ENCODE measurements around the gene MOV10L1. TPM values are rescaled to one million over a fixed set of nuclear protein-coding genes. Genes with fewer than 3 reads are reported as not detected.

Gene MOV10L1
- total and polyA plus RNA-seq, 2 donors (not counting 3 experiments of a cell fraction or from before 2014, with no cell fraction given), result 27.6 to 37.6 TPM

GRCh38 chr22:50058906-50059880, 30.6 kb upstream of the MOV10L1 start:
- Histone ChIP-seq H3K4me3 (replicated peaks in 1 of 3; ENCODE audit: insufficient read depth in 1 of 3, low read depth in 1 of 3, low read length in 3 of 3) (no peak overlapping the region), H3K4me1 (ENCODE audit: control insufficient read depth, extremely low read depth, insufficient read depth, low read length) (no peaks in the 10 kb centered on the region), H3K27ac (ENCODE audit: insufficient read depth, low read depth, low read length) (no peak overlapping the region), H2AFZ (ENCODE audit: low read depth, low read length) (no peak overlapping the region), H3K36me3 (ENCODE audit: control insufficient read depth in 2 of 2, extremely low read depth in 1 of 2, insufficient read depth in 2 of 2, low read length in 2 of 2) (no peaks in the 10 kb centered on the region), H3K79me2 (ENCODE audit: control insufficient read depth, insufficient read depth, low read length) (no peaks in the 10 kb centered on the region), H4K20me1 (replicated peaks; ENCODE audit: control insufficient read depth, extremely low read depth, insufficient read depth, low read length) (no peaks in the 10 kb centered on the region), H3K4me2 (ENCODE audit: insufficient read depth, low read length) (no peak overlapping the region), H3K9ac (replicated peaks; ENCODE audit: extremely low read depth, insufficient read depth, low read length) (no peak overlapping the region), H3K9me1 (replicated peaks; ENCODE audit: control insufficient read depth, extremely low read depth, insufficient read depth, low read length) (no peaks in the 10 kb centered on the region), H3K9me3 (replicated peaks; ENCODE audit: control insufficient read depth, insufficient read depth, low read length) (no peaks in the 10 kb centered on the region), H3K27me3 (ENCODE audit: control insufficient read depth in 2 of 2, insufficient read depth in 2 of 2, low read length in 2 of 2) (peaks cover 10 to 19% of the 10 kb centered on the region in 2 experiments)
- dilution Hi-C loops (cut with MboI; ENCODE audit: extremely low pct_ligation_motif_present, low sequenced_read_pairs) (no loop called here), intact Hi-C loops (cut with micrococcal nuclease) (no loop called here)
- BruUV-seq (replicated peaks), result no TSS peak
- no peak for FAIRE-seq
- ChIA-PET CTCF (interaction anchor here (0.9 to 2.5 kb wide), 7 partner anchors 9 to 129 kb away, joined by 3 to 9 read pairs (median 4); partner anchors contain the start of gene MLC1), POLR2A (no interaction called here)
- TF ChIP-seq CTCF (IDR thresholded peaks at IDR 0.05; ENCODE audit: extremely low read depth in 1 of 2, insufficient read depth in 1 of 2, low read depth in 1 of 2, low read length in 2 of 2) (peak in 1 of 2 donors; percentile 19), POLR2A (IDR thresholded peaks at IDR 0.05; ENCODE audit: low read depth, low read length) (no peak), EZH2 (IDR thresholded peaks at IDR 0.05; ENCODE audit: borderline replicate concordance, low read depth, low read length, severe bottlenecking) (peak; percentile 85)
- peak; percentile 22 for DNase-seq (ENCODE audit: low read depth, low spot score)

- CTCF ChIA-PET, result interaction anchor here (0.9 to 2.5 kb wide), 6 partner anchors 9 to 129 kb away, joined by 3 to 9 read pairs (median 4); partner anchors contain the start of gene MLC1
- H3K4me1 ChIP-seq (ENCODE audit: control insufficient read depth, extremely low read depth, insufficient read depth, low read length), result no peaks in the 10 kb centered on the region
- POLR2A ChIA-PET, result no interaction called here
- peaks cover 10 to 19% of the 10 kb centered on the region in 2 experiments for H3K27me3 ChIP-seq (ENCODE audit: control insufficient read depth in 2 of 2, insufficient read depth in 2 of 2, low read length in 2 of 2)
- BruUV-seq (replicated peaks), result no TSS peak
- no peak overlapping the region for H3K9ac ChIP-seq (replicated peaks; ENCODE audit: extremely low read depth, insufficient read depth, low read length)
- FAIRE-seq (no peak), DNase-seq (ENCODE audit: low read depth, low spot score) (no peak)
- intact Hi-C loops (cut with micrococcal nuclease) (no loop called here), dilution Hi-C loops (cut with MboI; ENCODE audit: extremely low pct_ligation_motif_present, low sequenced_read_pairs) (no loop called here)
- H3K9me3 ChIP-seq (replicated peaks; ENCODE audit: control insufficient read depth, insufficient read depth, low read length), result no peaks in the 10 kb centered on the region
- H3K4me3 ChIP-seq (replicated peaks in 1 of 3; ENCODE audit: insufficient read depth in 1 of 3, low read depth in 1 of 3, low read length in 3 of 3), result no peak overlapping the region
- H3K79me2 ChIP-seq (ENCODE audit: control insufficient read depth, insufficient read depth, low read length), result no peaks in the 10 kb centered on the region
- no peak overlapping the region for H2AFZ ChIP-seq (ENCODE audit: low read depth, low read length)
- H3K9me1 ChIP-seq (replicated peaks; ENCODE audit: control insufficient read depth, extremely low read depth, insufficient read depth, low read length), result no peaks in the 10 kb centered on the region
- no peak overlapping the region for H3K4me2 ChIP-seq (ENCODE audit: insufficient read depth, low read length)
- no peaks in the 10 kb centered on the region for H4K20me1 ChIP-seq (replicated peaks; ENCODE audit: control insufficient read depth, extremely low read depth, insufficient read depth, low read length)
- TF ChIP-seq FOS (IDR thresholded peaks at IDR 0.05; ENCODE audit: borderline replicate concordance, insufficient read depth, low read length) (no peak), MYC (IDR thresholded peaks at IDR 0.05; ENCODE audit: low read depth, low read length) (no peak), POLR2AphosphoS5 (IDR thresholded peaks at IDR 0.05; ENCODE audit: insufficient read depth, low read depth, low read length) (no peak), GATA2 (IDR thresholded peaks at IDR 0.05; ENCODE audit: insufficient read depth, insufficient read length, low read depth, low read length) (no peak), JUN (IDR thresholded peaks at IDR 0.05; ENCODE audit: borderline replicate concordance, insufficient read depth, insufficient read length, low read depth) (no peak), MAX (IDR thresholded peaks at IDR 0.05; ENCODE audit: insufficient read depth, insufficient read length) (no peak), POLR2A (IDR thresholded peaks at IDR 0.05; ENCODE audit: low read depth, low read length) (no peak), CTCF (IDR thresholded peaks at IDR 0.05; ENCODE audit: extremely low read depth in 1 of 2, insufficient read depth in 1 of 2, low read depth in 1 of 2, low read length in 2 of 2) (no peak), EZH2 (IDR thresholded peaks at IDR 0.05; ENCODE audit: borderline replicate concordance, low read depth, low read length, severe bottlenecking) (no peak)
- no peak overlapping the region for H3K27ac ChIP-seq (ENCODE audit: insufficient read depth, low read depth, low read length)
- no peaks in the 10 kb centered on the region for H3K36me3 ChIP-seq (ENCODE audit: control insufficient read depth in 2 of 2, extremely low read depth in 1 of 2, insufficient read depth in 2 of 2, low read length in 2 of 2)
These were observed 29.9 kb upstream of the MOV10L1 start for GRCh38 chr22:50059881-50060262.

Data from endothelial cell of umbilical vein (primary cell).